Thyroid gland (tissue), 4 donors: ENCODE measurements around the gene KCTD4.

Experiments used
- CTCF ChIP-seq, 6 experiments: fragments of 200-600 bp in 3 of 6; fragments of 450-650 bp in 3 of 6; sonication (generic) in 3 of 6; IDR thresholded peaks; one replicate each; pipeline ENCODE4 v1.5.1; 2016 to 2019; ENCODE audit warnings: antibody characterized with exemption in 6 of 6, mild to moderate bottlenecking in 2 of 6, inconsistent platforms in 1 of 6, moderate library complexity in 1 of 6
- POLR2A ChIP-seq, 2 donors: fragments of 450-650 bp; IDR thresholded peaks; one replicate each; pipeline ENCODE4 v1.6.1; 2017; ENCODE audit warnings: antibody characterized with exemption in 2 of 2, mild to moderate bottlenecking in 2 of 2, moderate library complexity in 1 of 2

- TF ChIP-seq CTCF (IDR thresholded peaks at IDR 0.05) (no peak), POLR2A (IDR thresholded peaks at IDR 0.05) (no peak)
These were observed 24.5 kb upstream of the KCTD4 start for GRCh38 chr13:45225370-45225769.
